Erythroblast (primary cell): Measurements from ENCODE around the gene PPARA.

ENCODE experiments used
- GATA1 ChIP-seq: IDR thresholded peaks from 2 replicates; pipeline ENCODE4 v1.6.1; 2011; ENCODE audit warnings: low read depth, mild to moderate bottlenecking, control low read depth, low read length, moderate library complexity
- POLR2A ChIP-seq: IDR thresholded peaks from 2 replicates; pipeline ENCODE4 v1.6.1; 2011; ENCODE audit warnings: mild to moderate bottlenecking, low read length

- TF ChIP-seq POLR2A (no peak), GATA1 (no peak)
Observed at GRCh38 chr22:46192210-46192993, 42.1 kb downstream of the PPARA start.
